NCI-H345 treated with DMSO at 0.1 percent for 48 hours (cell line): ENCODE measurements around the gene AGL.
"Not testable (repeated sequence)": the region's sequence is repeated elsewhere in the genome, so short reads cannot be mapped to it uniquely, and the experiment has no call there.

Experiments
- DNase-seq: peaks from one replicate; lab custom pipeline; 2025; ENCODE audit not compliant: unreplicated experiment; lab: John Stamatoyannopoulos, UW

Gene AGL

DNA sequence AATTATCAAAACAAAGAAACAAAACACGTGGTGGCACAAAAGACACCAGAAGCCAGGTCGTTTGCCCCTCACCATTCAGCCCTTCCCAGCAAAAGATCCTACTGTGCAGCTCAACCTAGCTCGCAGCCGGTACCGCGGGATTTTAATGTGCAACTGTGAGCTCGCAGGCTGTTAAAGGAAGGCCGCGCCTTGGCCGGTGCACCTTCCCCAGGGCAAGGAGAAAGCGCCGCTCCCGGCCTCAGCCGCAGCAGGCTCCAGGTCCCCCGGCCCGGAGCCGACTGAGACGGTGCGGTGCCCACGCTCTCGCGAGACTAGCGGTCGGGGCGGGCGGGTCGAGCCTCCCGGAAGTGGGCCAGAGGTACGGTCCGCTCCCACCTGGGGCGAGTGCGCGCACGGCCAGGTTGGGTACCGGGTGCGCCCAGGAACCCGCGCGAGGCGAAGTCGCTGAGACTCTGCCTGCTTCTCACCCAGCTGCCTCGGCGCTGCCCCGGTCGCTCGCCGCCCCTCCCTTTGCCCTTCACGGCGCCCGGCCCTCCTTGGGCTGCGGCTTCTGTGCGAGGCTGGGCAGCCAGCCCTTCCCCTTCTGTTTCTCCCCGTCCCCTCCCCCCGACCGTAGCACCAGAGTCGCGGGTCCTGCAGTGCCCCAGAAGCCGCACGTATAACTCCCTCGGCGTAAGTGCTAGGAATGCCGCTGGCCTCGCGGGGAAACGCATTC lies at the start of gene AGL:
Gene AGL, plus strand, starts transcription at position 618 of the 715 bp plus-strand sequence. CDS start 682 bp downstream, outside the sequence.
- peak; percentile 62 for DNase-seq

- DNase-seq: no peak
These were observed 48.6 kb upstream of the AGL start for GRCh38 chr1:99801584-99801983.

GRCh38 chr1:99806882-99807281 lies 43.3 kb upstream of the AGL start:
- DNase-seq: no peak

DNA sequence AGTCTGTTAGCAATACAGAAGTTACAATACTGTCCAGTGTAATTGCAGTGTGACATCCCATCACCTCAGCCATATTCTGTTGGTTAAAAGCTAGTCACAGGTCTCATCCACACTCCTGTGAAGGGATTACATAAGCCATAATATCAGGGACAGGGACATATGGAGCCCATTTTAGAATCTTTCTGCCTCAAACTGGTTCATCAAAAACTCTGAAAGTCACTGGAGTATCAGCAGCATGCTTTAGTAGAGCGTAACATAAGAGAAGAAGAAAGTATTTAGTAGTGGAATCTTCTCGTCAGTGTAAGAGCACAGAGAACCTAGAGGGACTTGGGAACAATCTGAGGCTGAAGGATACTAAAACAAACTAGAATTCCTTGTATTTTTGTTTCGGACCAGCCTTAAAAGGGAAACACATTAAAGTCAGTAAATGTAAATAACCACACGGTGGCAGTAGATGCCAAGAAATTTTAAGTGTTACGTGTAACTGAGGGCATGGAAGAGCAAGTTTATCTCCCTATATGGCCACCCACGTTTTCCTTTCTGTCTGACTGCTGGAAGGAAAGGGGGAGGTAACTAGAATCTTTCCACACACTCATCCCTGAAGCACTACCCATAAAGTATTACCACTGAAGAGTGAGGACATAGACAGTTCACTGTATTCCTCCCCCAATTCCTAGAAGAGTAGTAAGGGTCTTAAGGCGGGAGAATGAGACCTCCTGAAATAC lies 41.6 kb upstream of the AGL start:
- peak; percentile 63 for DNase-seq

DNA sequence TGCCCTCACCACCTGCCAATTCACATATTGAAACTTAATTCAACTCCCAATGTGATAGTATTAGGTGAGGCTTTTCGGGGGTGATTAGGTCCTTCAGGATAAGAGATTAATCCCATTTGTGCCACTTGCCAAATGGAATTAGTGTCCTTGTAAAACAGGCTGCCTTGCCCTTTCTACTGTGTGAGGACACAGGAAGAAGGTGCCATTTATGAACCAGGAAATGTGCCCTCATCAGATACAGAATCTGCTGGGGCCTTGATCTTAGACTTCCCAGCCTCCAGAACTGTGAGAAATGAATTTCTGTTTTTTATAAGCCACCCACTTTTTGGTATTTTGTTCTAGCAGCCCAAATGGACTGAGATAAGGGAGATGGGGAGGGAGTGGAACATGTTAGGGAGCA lies 39.1 kb upstream of the AGL start:
- DNase-seq: no peak

DNA sequence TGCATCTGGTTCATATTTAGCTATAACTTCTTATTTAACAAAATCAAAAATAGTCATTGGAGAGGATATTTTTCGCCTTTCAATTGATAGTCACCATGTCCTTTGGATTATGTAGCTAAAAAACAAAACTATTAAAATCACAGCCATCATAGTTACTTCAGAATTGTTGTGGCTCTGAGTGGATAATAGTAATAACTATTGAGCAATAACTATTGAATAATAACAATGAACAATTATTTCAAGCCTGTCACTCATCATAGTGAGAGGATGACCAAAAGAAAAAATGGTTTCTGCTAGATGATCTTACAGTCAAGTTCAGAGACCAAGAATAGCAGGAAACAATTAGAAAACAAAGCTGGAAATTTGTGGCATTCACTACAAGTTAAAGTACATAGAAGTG lies 38.4 kb upstream of the AGL start:
- DNase-seq: no peak

GRCh38 chr1:99814373-99814900 lies 35.7 kb upstream of the AGL start:
- no peak for DNase-seq

DNA sequence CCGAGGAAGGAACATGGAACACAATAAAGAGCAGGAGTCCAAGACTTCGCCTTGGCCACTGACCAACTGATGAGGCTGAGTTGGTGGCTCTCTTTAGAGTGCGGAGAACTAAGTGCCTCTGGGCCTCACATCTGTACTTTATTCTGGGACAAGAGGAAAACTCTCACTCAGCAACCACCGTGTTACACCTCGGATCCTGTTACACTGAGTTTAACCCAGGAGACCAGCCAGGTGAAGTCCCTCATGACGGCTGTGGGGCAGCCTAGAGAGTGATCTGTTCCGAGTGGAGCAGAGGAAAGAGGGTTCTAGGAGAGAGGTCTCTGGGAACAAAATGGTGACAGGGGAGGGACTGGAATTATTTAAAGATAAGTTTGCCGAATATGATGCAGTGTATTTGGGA lies 33.5 kb upstream of the AGL start:
- no peak for DNase-seq

- no peak for DNase-seq
These were observed 32.0 kb upstream of the AGL start for GRCh38 chr1:99818063-99818699.

- no peak for DNase-seq
These were observed 29.6 kb upstream of the AGL start for GRCh38 chr1:99820546-99820945.

GRCh38 chr1:99825098-99825497 lies 25.1 kb upstream of the AGL start:
- DNase-seq: no peak

GRCh38 chr1:99825702-99826101 lies 24.5 kb upstream of the AGL start:
- DNase-seq: no peak

DNA sequence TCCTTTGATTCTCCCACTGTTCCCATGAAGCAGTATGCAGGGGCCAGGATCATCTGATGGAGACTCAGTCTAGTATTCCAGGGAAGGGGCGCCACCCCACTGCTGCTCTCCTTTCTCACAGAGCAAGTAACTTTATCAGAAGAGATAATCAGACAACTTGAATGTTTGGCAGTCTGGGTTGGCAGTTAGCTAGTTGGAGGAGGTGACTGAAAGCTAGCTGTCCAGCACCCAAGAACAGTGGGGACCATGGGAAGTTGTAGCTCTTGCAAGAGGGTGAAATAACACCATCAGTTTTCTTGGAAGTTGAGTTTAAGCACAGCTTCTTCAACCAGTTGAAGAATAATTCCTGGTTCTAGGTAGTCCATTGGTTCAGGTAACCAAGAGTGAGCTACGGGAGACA lies 22.2 kb upstream of the AGL start:
- DNase-seq: no peak

DNA sequence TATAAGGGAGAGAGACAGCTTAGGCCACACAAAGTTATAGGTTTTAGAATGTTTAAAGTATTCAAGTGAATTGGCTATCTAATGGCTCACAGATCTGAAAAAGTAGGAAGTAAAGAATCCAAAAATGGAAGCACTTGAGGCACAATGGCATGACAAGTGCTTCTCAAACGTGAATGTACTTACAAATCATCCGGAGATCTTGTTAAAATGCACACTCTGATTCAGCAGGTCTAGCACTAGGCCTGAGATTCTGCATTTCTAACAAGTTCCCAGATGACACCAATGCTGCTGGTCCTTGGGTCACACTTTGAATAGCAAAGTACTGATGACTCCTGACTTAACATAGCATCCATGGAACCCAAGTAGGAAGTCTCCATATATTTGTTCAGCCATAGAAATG lies 20.9 kb upstream of the AGL start:
- peak; percentile 18 for DNase-seq

DNA sequence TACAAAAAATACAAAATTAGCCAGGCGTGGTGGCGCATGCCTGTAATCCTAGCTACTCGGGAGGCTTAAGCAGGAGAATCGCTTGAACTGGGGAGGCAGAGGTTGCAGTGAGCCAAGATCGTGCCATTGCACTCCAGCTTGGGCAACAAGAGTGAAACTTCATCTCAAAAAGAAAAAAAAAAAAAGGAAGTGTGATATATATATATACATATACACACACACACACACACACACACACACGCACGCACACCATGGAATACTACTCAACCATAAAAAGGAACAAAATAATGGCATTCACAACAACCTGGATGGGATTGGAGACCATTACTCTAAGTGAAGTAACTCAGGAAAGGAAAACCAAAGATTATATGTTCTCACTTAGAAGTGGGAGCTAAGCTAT lies 16.2 kb upstream of the AGL start:
- DNase-seq: not testable (repeated sequence)

DNA sequence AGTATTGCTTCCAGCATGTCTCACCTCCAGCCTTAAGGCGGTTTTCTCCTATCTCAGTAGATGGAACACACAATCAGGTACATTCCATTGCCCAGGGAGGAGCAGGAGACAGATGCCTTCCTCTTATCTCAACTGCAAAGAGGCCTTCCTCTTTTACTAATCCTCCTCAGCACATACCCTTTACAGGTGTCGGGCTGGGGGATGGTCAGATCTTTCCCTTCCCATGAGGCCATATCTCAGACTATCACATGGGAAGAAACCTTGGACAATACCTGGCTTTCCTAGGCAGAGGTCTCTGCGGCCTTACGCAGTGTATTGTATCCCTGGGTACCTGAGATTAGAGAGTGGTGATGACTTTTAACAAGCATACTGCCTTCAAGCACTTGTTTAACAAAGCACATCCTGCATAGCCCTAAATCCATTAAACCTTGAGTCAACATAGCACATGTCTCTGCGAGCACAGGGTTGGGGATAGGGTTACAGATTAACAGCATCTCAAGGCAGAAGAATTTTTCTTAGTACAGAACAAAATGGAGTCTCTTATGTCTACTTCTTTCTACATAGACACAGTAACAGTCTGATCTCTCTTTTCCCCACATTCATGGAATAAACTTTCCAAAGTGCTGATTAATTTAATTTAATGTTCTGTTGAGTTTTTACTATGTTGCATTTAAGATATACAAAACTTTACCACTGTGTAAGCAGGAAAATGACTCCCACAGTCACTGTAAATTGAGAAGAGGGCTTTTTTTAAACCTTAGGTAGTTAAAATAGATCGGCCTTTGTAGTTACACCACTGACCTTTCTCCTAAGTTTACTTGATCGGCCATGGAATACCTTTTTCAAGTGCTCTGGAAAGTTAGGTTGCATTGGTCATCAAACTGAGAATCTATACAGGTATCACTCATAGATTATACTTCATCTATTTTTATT lies 13.7 kb upstream of the AGL start:
- DNase-seq: not testable (repeated sequence)

GRCh38 chr1:99840353-99840752 lies 9.8 kb upstream of the AGL start:
- DNase-seq: not testable (repeated sequence)

DNA sequence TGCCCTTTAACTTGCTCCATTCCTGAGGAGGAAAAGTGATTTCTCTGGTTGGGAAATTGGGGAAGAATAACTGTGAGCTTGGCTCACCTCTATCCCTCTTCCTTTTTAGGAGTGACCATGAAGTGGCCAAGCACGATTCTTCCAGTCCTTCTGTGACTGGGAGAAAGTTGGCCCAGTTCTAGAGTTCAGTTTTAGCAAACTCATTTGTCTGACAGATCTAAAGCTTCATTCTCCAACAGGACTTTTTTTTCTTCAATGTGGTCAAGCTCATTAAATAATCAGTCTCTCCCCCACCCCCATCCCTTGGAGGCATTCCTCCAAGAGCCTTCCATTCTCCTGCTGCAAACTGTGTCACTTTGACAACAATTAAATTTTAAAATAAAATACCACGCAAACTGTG lies 6.4 kb upstream of the AGL start:
- no peak for DNase-seq

- not testable (repeated sequence) for DNase-seq
These were observed 5.0 kb upstream of the AGL start for GRCh38 chr1:99845201-99845600.

DNA sequence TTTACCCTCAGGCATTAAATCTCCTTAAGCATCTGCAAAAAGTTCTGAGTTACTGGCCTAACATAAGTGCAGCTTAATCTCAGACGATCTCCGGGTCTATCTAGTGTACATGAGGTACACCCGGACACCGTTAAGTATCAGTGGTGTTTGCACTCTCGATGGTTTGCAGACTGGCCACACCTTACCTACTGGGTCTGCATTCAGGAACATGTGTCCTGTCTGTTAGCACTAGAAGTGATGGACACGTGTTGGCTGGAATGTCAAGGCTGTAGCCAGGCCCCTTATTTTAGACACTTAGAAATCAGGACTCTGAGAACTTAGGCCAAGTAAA lies 783 bp upstream of the AGL start:
- no peak for DNase-seq
